SH-SY5Y (cell line): Measurements from ENCODE around the gene AOPEP.

ENCODE experiments used
- GATA2 ChIP-seq: IDR thresholded peaks from 2 replicates; pipeline ENCODE4 v1.6.1; 2011; ENCODE audit warnings: mild to moderate bottlenecking, low read depth, low read length
- GATA3 ChIP-seq: IDR thresholded peaks from 2 replicates; pipeline ENCODE4 v1.6.1; 2011; ENCODE audit warnings: low read depth, mild to moderate bottlenecking, low read length, moderate library complexity

GRCh38 chr9:94761481-94761880, 35.0 kb downstream of the AOPEP start:
- TF ChIP-seq GATA3 (no peak), GATA2 (no peak)
